Stomach (tissue), 9 donors: ENCODE data around the gene CCDC157. TPM values are rescaled to one million over a fixed set of nuclear protein-coding genes. Genes with fewer than 3 reads are reported as not detected.

Experiments
- DNase-seq, 2 donors: peaks; one replicate each; pipeline versions ENCODE4 v3.0.0 to v3.0.0-alpha.2; 2013 to 2019
- H3K27ac ChIP-seq, 5 donors: fragments of 200-600 bp in 4 of 5; sonication (generic) in 4 of 5; one replicate each; pipeline ENCODE4 v1.5.1; 2013 to 2019; ENCODE audit warnings: mild to moderate bottlenecking in 1 of 5, moderate library complexity in 1 of 5
- H3K27me3 ChIP-seq, 3 donors: fragments of 200-600 bp; sonication (generic); one replicate each; pipeline ENCODE4 v1.5.1; 2017 to 2019; ENCODE audit warnings: mixed run types in 1 of 3
- H3K36me3 ChIP-seq, 4 donors: fragments of 200-600 bp; sonication (generic); 1 replicate in 3 of 4; 2 replicates in 1 of 4; pipeline ENCODE4 v1.5.1; 2016 to 2019
- H3K4me1 ChIP-seq, 4 donors: fragments of 200-600 bp; sonication (generic); one replicate each; pipeline ENCODE4 v1.5.1; 2016 to 2019
- H3K4me3 ChIP-seq, 4 donors: fragments of 200-600 bp; sonication (generic) in 3 of 4; one replicate each; pipeline ENCODE4 v1.5.1; 2016 to 2019; ENCODE audit warnings: mild to moderate bottlenecking in 1 of 4
- H3K9me3 ChIP-seq, 4 donors: fragments of 200-600 bp; sonication (generic); one replicate each; pipeline ENCODE4 v1.5.1; 2016 to 2019
- CTCF ChIP-seq, 7 experiments: fragments of 450-650 bp in 4 of 7; fragments of 200-600 bp in 3 of 7; sonication (generic) in 3 of 7; IDR thresholded peaks; one replicate each; pipeline ENCODE4 v1.5.1; 2016 to 2019; ENCODE audit warnings: antibody characterized with exemption in 7 of 7, control low read depth in 2 of 7, mild to moderate bottlenecking in 1 of 7
- EP300 ChIP-seq: sonication (generic); formaldehyde crosslinking; IDR thresholded peaks from one replicate; pipeline ENCODE4 v1.6.1; 2017; ENCODE audit warnings: antibody characterized with exemption
- POLR2A ChIP-seq, 4 donors: fragments of 450-650 bp; IDR thresholded peaks; one replicate each; pipeline ENCODE4 v1.6.1; 2016; ENCODE audit warnings: antibody characterized with exemption in 4 of 4, control low read depth in 2 of 4, mild to moderate bottlenecking in 1 of 4, moderate library complexity in 1 of 4
- POLR2AphosphoS5 ChIP-seq, 3 donors: sonication (generic); formaldehyde crosslinking; IDR thresholded peaks; one replicate each; pipeline ENCODE4 v1.6.1; 2016; ENCODE audit warnings: antibody characterized with exemption in 3 of 3
- WGBS, 5 donors: extraction: QIAGEN DNeasy Blood & Tissue Kit in 3 of 5; methylation state at CpG; one replicate each; pipeline versions ENCODE4 v1.1.5 to v1.1.7; 2013 to 2018; 5-methylcytosine and 5-hydroxymethylcytosine counted together
- intact Hi-C: fragments of 100-400 bp; cut with DNase I; formaldehyde crosslinking; loops from one replicate; pipeline ENCODE4 v1.15.1; 2023; ENCODE audit warnings: low total_unique reads
- polyA plus RNA-seq, 3 donors: library from polyadenylated mRNA; stranded (reverse); fragments of 200-250 nt; gene quantifications; one replicate each; pipeline ENCODE4 v1.2.3, GENCODE V29; 2013
- total RNA-seq, 5 donors: library from RNA; depleted of rRNA; stranded (reverse); fragments of >200 nt; gene quantifications; one replicate each; pipeline versions ENCODE4 v1.1.0 to v1.2.3, GENCODE V29; 2014 to 2016
- donor health status: healthy with polysubstance abuse.
- donor health status: Bipolar disorder and iron deficiency.
- donor health status: healthy.

CCDC157 gene
- total and polyA plus RNA-seq, 8 donors = 0.73 to 9.0 (median 2.2) TPM; not detected in 1

DNA sequence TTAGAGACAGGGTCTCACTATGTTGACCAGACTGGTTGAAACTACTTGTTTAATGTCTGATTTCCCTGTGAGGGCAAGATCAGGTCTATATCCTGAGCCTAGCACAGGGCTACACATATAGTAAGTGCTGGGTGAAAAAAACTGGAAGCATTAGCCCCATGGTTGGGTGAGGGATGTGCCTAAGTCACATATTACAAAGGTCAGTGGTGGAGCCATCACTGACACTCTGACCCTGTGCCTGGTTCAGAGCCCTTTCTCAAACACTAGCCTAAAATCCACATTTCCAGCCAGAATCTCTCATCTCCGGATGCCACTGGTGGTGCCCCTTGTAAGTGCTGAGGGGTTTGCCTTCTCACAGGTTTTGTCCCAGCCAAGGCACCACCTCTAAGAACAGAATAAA lies 39.0 kb upstream of the CCDC157 start:
- 96 to 100% (median 96%) methylated on average over 1 of the region's 1 CpG for WGBS, 5 donors
- intact Hi-C loops = no loop called here
- Histone ChIP-seq H3K9me3 (no peaks in the 10 kb centered on the region), H3K4me3 (no peak overlapping the region), H3K36me3 (peaks cover 19 to 34% (median 26%) of the 10 kb centered on the region in 4 donors), H3K27me3 (no peaks in the 10 kb centered on the region), H3K27ac (peak overlapping the region in 3 of 5 donors; percentile 28 to 44 (median 35)), H3K4me1 (peaks cover 52 to 97% (median 82%) of the 10 kb centered on the region in 4 donors)
- DNase-seq = no peak
- TF ChIP-seq CTCF (IDR thresholded peaks at IDR 0.05) (no peak), POLR2AphosphoS5 (IDR thresholded peaks at IDR 0.05) (no peak), POLR2A (IDR thresholded peaks at IDR 0.05) (no peak), EP300 (no peak)

GRCh38 chr22:30318799-30319419 lies 37.9 kb upstream of the CCDC157 start:
- TF ChIP-seq POLR2AphosphoS5 (IDR thresholded peaks at IDR 0.05) (no peak), POLR2A (IDR thresholded peaks at IDR 0.05) (no peak), EP300 (no peak), CTCF (IDR thresholded peaks at IDR 0.05) (no peak)
- Histone ChIP-seq H3K27ac (peak overlapping the region in 2 of 5 donors; percentile 29 to 44), H3K27me3 (no peaks in the 10 kb centered on the region), H3K4me1 (peaks cover 51 to 98% (median 84%) of the 10 kb centered on the region in 4 donors), H3K4me3 (no peak overlapping the region), H3K36me3 (peaks cover 19 to 34% (median 26%) of the 10 kb centered on the region in 4 donors), H3K9me3 (no peaks in the 10 kb centered on the region)
- 74 to 83% (median 82%) methylated on average over 7 of the region's 7 CpGs for WGBS, 5 donors
- intact Hi-C loops = no loop called here
- no peak for DNase-seq

DNA sequence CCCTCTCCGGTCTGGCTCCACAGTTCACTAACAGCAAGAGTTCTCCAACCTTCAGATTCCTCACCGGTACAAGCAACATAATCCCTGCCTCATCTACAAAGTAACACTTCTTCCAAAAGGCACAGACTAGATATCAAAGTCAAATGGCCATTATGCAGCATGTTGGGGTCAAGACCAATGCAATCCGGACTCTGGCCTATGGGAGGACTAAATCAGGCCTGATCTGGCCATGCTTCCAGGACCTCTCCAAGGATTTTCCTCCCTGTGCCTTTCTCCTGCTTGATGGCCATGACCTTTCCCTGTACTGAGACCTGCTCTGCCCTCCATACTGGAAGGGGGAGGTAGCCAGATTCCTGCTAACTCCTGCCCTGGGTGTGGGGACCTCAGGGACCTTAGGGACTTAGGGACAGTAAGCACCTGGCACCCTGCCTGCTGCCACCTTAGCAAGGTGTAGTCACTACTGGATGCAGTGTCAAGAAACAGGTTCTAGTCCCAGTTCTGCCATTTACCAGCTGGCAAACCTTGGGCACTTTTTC lies 36.7 kb upstream of the CCDC157 start:
- H3K4me3 ChIP-seq = no peak overlapping the region

DNA sequence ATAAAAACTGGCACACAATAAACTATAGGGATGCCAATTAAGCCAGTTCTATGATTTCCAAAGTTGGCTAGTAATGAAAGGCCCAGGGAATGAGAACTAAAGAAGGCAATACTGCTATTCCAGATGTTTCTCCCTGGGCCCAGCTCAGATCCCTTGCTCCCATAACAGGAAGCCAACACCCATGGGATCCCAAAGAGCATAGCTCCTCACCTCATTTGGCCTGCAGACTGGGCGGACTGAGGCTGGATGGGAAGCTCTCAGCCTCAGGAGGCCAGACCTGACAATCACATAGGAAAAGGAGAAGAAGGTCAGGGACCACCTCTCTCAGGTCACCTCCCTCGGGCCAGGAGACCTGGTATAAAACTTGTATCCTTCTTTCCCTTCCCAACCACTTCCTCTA lies 35.3 kb upstream of the CCDC157 start:
- TF ChIP-seq CTCF (IDR thresholded peaks at IDR 0.05) (no peak), EP300 (no peak), POLR2A (IDR thresholded peaks at IDR 0.05) (no peak), POLR2AphosphoS5 (IDR thresholded peaks at IDR 0.05) (no peak)
- Histone ChIP-seq H3K36me3 (peaks cover 16 to 34% (median 25%) of the 10 kb centered on the region in 4 donors), H3K9me3 (no peaks in the 10 kb centered on the region), H3K27me3 (no peaks in the 10 kb centered on the region), H3K27ac (peak overlapping the region in 1 of 5 donors; percentile 2), H3K4me3 (no peak overlapping the region), H3K4me1 (peaks cover 58 to 96% (median 82%) of the 10 kb centered on the region in 4 donors)
- no peak for DNase-seq
- intact Hi-C loops = no loop called here
- 75 to 96% (median 81%) methylated on average over 2 of the region's 2 CpGs for WGBS, 5 donors

More for the DNA sequence above, 36.7 kb upstream of the CCDC157 start:
- peaks cover 58 to 98% (median 84%) of the 10 kb centered on the region in 4 donors for H3K4me1 ChIP-seq
- peak overlapping the region in 1 of 5 donors; percentile 15 for H3K27ac ChIP-seq
- 86 to 96% (median 93%) methylated on average over 3 of the region's 3 CpGs for WGBS, 5 donors
- H3K27me3 ChIP-seq = no peaks in the 10 kb centered on the region
- intact Hi-C loops = no loop called here
- peaks cover 19 to 34% (median 26%) of the 10 kb centered on the region in 4 donors for H3K36me3 ChIP-seq
- TF ChIP-seq CTCF (IDR thresholded peaks at IDR 0.05) (no peak), EP300 (no peak), POLR2A (IDR thresholded peaks at IDR 0.05) (no peak), POLR2AphosphoS5 (IDR thresholded peaks at IDR 0.05) (no peak)
- H3K9me3 ChIP-seq = no peaks in the 10 kb centered on the region
- DNase-seq = no peak
